Stimulated activated CD8-positive, alpha-beta memory T cell treated with anti-CD3 and anti-CD28 coated beads, Interleukin-2, amount 100 ng/mL, for 1 hour (primary cell): Measurements from ENCODE around the gene AFF4.
A peak's percentile ranks its signal among the peaks of the same experiment; 100 is the strongest.
"Not testable (repeated sequence)": the region's sequence is repeated elsewhere in the genome, so short reads cannot be mapped to it uniquely, and the experiment has no call there.

Experiments used
- DNase-seq, 2 donors: peaks; one replicate each; pipeline ENCODE4 v3.0.0-alpha.2; 2020; ENCODE audit warnings: low read depth in 2 of 2

AFF4 gene, protein sequence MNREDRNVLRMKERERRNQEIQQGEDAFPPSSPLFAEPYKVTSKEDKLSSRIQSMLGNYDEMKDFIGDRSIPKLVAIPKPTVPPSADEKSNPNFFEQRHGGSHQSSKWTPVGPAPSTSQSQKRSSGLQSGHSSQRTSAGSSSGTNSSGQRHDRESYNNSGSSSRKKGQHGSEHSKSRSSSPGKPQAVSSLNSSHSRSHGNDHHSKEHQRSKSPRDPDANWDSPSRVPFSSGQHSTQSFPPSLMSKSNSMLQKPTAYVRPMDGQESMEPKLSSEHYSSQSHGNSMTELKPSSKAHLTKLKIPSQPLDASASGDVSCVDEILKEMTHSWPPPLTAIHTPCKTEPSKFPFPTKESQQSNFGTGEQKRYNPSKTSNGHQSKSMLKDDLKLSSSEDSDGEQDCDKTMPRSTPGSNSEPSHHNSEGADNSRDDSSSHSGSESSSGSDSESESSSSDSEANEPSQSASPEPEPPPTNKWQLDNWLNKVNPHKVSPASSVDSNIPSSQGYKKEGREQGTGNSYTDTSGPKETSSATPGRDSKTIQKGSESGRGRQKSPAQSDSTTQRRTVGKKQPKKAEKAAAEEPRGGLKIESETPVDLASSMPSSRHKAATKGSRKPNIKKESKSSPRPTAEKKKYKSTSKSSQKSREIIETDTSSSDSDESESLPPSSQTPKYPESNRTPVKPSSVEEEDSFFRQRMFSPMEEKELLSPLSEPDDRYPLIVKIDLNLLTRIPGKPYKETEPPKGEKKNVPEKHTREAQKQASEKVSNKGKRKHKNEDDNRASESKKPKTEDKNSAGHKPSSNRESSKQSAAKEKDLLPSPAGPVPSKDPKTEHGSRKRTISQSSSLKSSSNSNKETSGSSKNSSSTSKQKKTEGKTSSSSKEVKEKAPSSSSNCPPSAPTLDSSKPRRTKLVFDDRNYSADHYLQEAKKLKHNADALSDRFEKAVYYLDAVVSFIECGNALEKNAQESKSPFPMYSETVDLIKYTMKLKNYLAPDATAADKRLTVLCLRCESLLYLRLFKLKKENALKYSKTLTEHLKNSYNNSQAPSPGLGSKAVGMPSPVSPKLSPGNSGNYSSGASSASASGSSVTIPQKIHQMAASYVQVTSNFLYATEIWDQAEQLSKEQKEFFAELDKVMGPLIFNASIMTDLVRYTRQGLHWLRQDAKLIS

DNA sequence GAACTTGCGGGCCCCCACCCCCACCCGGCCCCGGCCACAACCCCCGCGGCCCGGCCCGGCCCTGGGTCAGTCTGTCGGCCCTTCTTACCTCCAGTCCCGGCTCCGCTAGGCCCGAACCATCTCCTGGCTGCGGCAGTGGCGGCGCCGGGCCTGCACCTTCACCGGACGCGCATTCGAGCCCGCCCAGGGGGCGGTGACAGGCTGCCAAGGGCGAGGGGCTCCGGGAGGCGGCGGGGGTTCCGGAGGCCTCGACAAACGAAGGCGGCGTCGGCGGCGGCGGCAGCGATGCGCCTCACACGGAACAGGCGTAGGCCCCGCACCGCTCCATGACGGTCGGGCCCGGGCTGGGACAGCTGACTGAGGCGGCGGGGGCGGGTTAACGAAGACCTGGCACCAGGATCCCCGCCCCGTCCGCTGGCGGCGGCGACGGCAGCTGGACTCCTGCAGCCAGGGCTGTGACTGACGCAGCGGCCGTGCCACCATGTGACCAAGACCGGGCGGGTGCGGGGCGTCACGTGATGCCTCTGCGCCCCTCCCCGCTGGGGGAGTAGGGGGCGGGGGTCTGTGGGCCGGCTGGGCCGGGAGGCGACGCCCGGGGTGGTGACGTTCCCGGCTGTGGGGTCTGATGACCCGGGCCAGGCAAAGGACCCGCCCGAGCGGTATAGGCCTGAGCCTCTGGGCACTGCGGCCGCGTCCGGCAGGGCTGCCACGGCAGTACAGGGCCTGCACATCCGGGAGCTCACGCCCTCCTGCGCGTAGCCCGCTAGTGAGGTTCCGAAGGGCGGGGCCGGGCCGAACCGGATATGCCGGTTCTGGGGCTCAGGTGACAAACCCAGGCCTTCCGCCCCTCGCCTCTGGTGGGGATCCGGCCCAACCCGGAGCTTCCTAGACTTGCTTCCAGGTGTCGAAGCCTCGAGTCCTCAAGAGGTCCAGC is at the start of gene AFF4:
TSS of gene AFF4 (minus strand) at position 464 of the 934 bp plus-strand sequence. CDS start 26,445 bp downstream, outside the sequence.
- DNase-seq, result peak; percentile 72 to 74

GRCh38 chr5:133008455-133008854 is 45.0 kb upstream of the AFF4 start:
- DNase-seq, result not testable (repeated sequence)

DNA sequence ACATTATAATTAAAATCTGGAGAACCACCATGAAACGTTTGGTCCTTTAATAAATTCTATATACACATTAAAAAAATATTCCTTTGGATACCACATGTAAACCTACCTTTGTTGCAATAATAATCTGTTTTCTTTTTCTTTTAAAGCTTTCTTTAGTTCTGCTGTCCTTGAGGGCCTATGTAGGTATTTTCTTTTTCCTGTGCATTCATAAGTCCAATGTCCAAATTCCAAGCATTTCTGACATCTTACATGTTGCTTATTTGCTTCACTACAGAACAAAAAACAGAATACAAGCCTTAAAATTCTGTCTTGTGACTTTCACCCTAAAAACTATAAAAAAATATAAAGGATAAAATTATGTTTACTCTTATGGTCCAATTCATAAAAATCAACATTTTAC is 43.2 kb upstream of the AFF4 start:
- no peak for DNase-seq

DNA sequence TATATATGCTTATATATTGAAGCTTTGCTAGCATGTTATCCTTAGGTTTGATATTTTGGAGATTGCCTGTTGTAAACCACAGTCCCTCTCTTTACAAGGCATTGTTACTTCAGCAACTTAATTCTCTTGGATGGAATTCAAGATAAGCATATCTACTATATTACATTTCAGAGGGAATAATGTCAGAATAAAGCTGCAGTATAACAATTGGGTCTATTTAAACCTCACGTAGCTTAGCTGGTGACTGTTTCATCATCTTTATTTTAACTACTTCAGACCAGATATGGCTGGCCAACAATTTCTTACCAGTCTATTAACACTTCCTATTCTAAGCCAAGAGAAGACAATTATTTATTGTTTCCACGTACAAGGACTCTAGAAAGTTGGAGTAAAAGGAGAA is 35.8 kb upstream of the AFF4 start:
- no peak for DNase-seq

- no peak for DNase-seq
Measured at GRCh38 chr5:132998556-132998955, 35.1 kb upstream of the AFF4 start.

GRCh38 chr5:132996307-132996706 is 32.9 kb upstream of the AFF4 start:
- no peak for DNase-seq

- DNase-seq, result no peak
Measured at GRCh38 chr5:132987531-132988408, 24.3 kb upstream of the AFF4 start.

DNA sequence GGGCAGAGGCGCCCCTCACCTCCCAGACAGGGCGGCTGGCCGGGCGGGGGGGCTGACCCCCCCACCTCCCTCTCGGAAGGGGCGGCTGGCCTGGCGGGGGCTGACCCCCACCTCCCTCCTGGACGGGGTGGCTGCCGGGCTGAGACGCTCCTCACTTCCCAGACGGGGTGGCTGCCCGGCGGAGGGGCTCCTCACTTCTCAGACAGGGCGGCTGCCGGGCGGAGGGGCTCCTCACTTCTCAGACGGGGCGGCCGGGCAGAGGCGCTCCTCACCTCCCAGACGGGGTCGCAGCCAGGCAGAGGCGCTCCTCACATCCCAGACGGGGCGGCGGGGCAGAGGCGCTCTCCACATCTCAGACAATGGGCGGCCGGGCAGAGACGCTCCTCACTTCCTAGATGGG is 19.5 kb upstream of the AFF4 start:
- not testable (repeated sequence) for DNase-seq

DNA sequence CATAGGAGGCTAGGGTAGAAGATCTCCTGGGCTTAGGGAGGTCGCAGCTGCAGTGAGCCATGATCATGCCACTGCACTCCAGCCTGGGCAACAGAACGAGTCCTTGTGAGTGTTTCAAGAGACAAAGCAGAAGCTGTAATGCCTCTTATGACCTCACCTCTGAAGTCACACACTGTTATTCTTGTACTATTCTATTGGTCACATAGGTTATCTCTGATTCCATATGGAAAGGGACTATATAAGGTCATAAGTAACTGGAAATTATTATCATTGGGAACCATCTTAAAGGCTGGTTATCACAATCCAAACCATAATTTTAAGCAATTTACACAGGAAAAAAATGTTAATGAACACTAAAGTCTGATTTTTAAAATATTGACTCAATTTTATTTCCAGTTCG is 17.9 kb upstream of the AFF4 start:
- no peak for DNase-seq

GRCh38 chr5:132979976-132980375 is 16.5 kb upstream of the AFF4 start:
- DNase-seq, result no peak

DNA sequence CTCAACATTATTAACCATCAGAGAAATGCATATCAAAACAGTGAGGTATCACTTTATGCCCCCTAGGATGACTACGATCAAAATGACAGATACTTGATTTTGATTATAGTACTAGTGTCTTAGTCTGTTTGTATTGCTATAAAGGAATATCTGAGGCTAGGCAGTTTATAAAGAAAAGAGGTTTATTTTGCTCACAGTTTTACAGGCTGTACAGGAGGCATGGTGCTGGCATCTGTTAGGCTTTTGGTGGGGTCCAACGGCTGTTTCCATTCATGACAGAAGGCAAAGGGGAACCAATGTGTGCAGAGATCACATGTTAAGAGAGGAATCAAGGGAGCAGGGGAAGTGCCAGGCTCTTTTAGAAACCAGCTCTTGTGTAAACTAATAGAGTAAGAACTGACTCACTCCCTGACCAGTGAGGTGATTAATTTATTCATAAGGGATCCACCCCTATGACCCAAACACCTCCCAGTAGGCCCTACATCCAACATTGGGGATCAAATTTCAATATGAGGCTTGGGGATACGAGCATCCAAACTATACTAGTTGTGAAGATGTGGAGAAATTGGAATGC is 16.0 kb upstream of the AFF4 start:
- DNase-seq, result no peak

- no peak for DNase-seq
Measured at GRCh38 chr5:132976852-132977251, 13.4 kb upstream of the AFF4 start.

- DNase-seq, result not testable (repeated sequence)
Measured at GRCh38 chr5:132972436-132972828, 9.0 kb upstream of the AFF4 start.

- DNase-seq, result no peak
Measured at GRCh38 chr5:132971483-132972435, 8.3 kb upstream of the AFF4 start.

DNA sequence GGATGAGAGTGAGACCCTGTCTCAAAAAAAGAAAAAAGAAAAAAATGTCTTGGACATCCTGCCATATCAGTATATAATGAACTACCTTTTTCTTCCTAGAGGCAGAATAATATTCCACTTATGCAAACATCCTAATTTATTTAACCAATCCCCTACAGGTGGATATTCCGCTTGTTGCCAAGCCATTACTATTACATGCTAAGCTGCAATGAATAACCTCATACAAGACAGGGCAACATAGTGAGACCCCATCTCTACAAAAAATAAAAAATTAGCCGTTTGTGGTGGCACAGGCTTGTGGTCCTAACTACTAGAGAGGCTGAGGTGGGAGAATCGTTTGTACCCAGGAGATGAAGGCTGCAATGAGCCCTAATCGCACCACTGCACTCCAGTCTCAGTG is 1.7 kb upstream of the AFF4 start:
- no peak for DNase-seq

DNA sequence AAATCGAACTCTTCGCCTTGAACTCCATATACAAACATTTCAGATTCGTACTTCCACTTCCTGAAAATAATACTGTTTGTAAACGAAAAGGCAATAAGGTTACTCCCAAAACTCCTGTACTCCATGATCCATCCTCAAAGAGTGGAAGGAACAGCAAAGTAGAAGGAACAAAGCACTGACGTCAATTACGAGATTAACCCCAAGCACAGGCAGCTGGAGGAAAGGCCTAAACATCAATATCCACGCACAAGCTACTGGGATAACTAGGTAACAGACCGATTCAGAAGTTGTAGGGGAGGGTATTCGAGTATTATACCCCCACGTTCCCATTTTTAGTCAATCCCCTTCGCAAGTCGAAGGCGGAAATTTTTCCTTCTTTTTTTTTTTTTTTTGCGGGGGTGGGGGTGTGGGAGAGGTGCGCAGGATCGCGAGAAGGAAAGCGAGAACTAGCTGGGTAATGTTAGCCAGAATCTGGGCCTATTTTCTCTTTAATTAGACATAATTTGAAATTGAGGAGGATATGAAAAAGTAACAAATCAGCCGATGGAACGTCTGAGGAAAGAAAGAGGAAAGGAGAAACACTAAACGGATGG is 909 bp downstream of the AFF4 start:
- no peak for DNase-seq

- DNase-seq, result no peak
Measured at GRCh38 chr5:132961887-132962286, 1.5 kb downstream of the AFF4 start.

GRCh38 chr5:132961123-132961815 is 2.2 kb downstream of the AFF4 start:
- not testable (repeated sequence) for DNase-seq
